ENCODE results near the gene EXOC7.
"Not testable (repeated sequence)": the region's sequence is repeated elsewhere in the genome, so short reads cannot be mapped to it uniquely, and the experiment has no call there.

The EXOC7 gene

GRCh38 chr17:76087531-76087930, 16.1 kb downstream of the EXOC7 start:
- no peak for DNase-seq (ENCODE audit: low read depth in 2 of 2)

- no peak for DNase-seq (ENCODE audit: low read depth in 2 of 2)
These were observed 17.2 kb downstream of the EXOC7 start for GRCh38 chr17:76086384-76086783.

GRCh38 chr17:76085731-76086366, 17.7 kb downstream of the EXOC7 start:
- DNase-seq (ENCODE audit: low read depth in 2 of 2): no peak

DNA sequence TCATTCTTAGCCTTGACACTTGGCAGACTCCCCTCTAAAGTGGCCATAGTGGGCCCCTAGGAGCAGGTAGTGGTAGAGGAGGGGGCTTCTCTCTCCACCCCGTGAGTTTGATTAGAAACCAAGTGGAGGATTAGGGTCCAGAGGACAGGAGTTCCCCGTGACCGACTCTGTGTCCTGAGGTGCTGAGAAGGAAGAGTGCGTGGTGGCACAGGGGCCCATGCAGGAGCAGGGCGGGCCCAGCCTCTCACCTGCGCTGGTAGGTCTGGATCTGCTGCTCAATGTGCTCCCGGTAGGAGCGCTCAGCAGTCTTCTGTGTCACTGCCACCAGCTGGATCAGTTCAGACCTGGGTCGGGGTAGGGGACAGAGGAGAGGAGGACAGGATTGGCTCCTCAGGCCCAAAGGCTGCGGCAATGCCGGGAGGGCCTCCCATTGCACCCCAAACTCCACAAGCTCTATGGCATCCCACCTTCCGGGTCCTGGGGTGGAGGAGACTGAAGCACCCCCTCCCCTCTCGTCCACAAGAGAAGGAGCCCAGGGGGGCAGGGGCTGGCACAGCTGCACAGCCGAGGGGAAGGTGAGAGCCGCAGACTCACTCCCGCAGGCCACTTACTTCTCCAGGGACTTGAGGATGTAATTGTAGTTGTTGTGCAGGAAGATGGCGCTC, 18.4 kb downstream of the EXOC7 start:
- no peak for DNase-seq (ENCODE audit: low read depth in 2 of 2)

DNA sequence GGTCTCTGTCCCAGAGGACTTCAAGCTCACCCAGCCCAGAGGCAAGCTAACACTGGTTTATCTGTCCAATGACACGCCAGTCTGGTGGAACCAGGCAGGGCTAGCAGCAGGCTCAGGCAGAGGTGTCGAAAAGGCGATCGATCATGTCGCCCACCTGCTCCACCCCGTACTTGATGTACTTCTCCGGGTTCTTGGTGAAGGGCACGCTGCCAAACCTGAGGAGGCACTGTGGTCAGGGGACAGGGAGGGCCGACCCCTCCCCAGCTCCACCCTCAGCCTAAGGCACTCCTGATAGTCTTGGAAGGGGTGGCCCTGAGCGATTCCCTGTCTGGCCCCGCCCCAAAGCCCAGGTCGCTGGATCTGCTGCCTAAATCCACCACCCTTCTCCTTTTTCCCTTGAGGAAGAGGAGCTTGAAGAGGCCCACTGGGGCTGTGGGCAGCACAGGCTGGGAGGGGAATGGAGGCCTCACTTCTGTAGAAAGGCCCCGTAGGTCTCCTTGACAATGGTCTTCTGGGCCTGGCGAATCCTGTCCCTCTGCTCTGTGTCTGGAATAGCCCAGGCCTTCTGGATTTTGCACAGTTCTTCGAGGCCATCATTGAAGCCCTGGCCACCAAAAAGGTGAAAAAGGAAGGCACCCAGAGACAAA, 19.9 kb downstream of the EXOC7 start:
- no peak for DNase-seq (ENCODE audit: low read depth in 2 of 2)

- no peak for DNase-seq (ENCODE audit: low read depth in 2 of 2)
These were observed 21.0 kb downstream of the EXOC7 start for GRCh38 chr17:76082326-76083251.

GRCh38 chr17:76081295-76082210, 22.0 kb downstream of the EXOC7 start:
- no peak for DNase-seq (ENCODE audit: low read depth in 2 of 2)

GRCh38 chr17:76080768-76081287, 22.8 kb downstream of the EXOC7 start:
- no peak for DNase-seq (ENCODE audit: low read depth in 2 of 2)

DNA sequence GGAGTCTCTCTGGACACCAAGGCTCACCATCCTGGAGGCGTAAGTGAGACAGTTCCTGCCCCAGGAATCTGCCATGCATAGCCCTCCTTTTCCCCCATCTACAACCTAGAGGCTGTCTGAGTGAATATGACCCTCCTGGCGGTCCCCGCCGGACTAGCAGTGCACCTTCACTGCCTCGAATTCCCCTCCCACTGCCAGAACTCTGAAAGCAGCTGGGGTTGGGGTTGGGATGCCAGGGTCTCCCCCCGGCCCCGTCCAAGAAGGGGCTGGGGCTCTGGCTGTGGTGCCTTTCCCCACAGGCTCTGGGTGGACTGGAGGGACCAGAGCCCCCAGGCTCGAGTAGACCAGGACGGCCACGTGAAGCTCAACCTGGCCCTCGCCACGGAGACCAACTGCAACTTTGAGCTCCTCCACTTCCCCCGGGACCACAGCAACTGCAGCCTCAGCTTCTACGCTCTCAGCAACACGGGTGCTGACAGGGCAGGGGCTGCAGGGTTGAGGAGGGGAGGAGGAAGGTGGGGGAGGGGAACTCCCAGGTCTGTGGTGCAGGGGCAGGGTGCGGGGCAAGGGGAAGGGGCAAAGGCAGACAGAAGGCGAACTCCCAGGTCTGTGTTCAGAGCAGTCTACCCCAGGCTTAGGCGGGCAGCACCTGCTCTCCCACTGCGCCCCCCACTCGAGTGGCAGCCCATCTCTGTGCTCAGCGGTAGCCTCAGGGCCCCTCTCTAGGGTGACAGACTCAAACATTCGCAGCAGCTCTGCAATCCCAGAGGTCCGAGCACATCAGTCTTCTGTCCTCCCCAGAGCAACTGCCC, 23.4 kb downstream of the EXOC7 start:
- no peak for DNase-seq (ENCODE audit: low read depth in 2 of 2)

- no peak for DNase-seq (ENCODE audit: low read depth in 2 of 2)
These were observed 24.0 kb downstream of the EXOC7 start for GRCh38 chr17:76079535-76079955.

DNA sequence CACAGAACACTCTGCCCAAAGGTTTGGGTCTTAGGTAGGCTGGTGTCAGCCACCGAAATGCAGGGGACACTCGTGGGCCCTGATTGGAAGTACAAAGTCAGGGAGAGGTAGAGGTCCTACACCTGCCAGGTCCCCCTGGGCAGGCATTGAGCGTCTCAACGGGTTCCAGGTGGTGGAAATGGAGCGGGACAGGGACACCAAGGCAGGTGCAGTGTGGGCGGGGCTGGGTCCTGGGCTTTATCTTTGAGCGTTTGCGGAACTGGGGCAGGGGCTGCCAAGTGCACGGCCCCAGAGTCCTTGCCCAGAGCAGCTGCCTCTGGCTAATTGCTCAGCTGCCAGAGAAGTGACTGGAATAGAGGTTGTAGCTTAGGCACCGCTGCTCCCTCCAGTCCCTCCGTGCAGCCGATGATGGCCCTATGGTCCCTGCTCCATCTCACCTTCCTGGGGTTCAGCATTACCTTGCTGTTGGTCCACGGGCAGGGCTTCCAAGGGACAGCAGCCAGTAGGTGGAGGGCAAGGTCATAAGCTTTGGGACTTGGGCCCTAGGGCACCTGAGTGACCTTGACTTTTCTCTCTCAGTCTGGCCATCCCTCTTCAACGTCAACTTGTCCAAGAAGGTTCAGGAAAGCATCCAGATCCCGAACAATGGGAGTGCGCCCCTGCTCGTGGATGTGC, 24.6 kb downstream of the EXOC7 start, which contains the start of gene ZACN:
ZACN (plus strand) TSS at position 323 of the 675 bp plus-strand sequence; CDS start at position 406, 83 bp downstream.
- DNase-seq (ENCODE audit: low read depth in 2 of 2): no peak

GRCh38 chr17:76078370-76078769, 25.2 kb downstream of the EXOC7 start:
- DNase-seq (ENCODE audit: low read depth in 2 of 2): not testable (repeated sequence)

DNA sequence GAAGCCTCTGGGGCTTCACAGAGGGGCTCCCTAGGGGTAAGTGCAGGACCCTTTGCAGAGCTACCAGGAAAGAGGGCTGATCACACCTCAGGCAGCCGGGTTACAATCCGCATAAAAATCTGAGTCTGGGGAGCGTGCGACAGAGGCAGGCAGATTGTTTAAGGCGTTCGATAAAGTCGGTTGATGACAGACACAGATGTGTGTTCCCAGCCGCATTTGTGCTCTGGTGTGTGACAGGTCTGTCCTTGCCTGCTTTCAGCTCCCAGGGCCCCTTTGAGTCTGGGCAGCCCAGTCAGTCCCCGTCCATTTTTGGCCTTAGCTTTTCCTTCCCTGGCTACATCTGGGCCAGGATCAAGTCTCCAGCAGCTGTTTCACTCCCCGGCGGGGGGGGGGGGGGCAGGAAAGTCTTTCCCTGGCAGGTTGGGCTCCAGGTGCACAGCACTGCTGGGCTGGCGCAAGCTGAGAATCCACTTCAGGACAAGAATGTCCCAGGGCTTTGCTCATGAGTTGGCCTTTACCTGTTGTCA, 25.9 kb downstream of the EXOC7 start:
- DNase-seq (ENCODE audit: low read depth in 2 of 2): no peak

DNA sequence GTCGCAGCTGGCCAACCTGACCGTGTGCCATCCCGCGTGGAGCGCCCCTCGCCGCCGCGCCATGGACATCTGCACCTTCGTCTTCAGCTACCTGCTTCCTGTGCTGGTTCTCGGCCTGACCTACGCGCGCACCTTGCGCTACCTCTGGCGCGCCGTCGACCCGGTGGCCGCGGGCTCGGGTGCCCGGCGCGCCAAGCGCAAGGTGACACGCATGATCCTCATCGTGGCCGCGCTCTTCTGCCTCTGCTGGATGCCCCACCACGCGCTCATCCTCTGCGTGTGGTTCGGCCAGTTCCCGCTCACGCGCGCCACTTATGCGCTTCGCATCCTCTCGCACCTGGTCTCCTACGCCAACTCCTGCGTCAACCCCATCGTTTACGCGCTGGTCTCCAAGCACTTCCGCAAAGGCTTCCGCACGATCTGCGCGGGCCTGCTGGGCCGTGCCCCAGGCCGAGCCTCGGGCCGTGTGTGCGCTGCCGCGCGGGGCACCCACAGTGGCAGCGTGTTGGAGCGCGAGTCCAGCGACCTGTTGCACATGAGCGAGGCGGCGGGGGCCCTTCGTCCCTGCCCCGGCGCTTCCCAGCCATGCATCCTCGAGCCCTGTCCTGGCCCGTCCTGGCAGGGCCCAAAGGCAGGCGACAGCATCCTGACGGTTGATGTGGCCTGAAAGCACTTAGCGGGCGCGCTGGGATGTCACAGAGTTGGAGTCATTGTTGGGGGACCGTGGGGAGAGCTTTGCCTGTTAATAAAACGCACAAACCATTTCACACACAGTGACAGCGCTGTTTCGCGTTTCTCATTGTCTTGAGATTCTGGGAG, 26.6 kb downstream of the EXOC7 start:
- DNase-seq (ENCODE audit: low read depth in 2 of 2): no peak

- no peak for DNase-seq (ENCODE audit: low read depth in 2 of 2)
These were observed 27.3 kb downstream of the EXOC7 start for GRCh38 chr17:76076146-76076764.

DNA sequence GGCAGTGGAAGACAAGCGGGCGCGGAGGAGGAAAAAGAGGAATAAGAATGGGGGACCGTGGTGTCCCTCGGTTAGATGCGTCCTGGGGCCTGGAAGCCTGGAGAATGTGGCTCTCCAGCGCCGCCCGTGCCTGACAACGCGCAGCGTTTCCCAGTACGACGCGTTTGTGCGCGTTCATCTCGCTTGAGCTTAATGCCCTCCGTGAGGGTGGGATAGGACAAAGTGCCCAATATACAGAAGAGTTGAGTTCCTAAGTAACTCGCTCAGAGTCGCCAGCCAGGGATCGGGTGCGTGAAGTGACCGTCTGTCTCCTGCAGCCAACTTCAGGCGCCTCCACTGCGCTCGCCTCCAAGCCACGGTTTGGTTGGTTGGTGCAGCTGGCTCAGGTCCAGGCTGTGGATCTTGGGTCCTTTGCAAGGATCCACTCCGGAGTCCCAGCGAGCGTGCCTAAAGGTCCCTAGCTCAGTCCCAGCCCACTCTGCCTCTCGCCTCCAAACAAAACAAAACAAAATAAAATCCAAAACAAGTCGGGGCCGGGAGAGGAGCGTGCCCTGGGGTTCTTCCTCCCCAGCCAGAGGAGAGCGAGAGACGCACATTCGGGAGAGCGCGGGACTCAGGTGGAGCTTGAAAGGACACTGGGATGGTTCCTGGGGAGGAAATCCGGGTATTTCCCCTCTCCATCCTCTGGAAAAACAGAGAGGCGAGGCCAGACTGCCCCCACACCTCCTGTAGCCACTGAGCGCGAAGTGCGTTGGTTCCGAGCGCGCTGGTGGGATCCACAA, 28.0 kb downstream of the EXOC7 start:
- no peak for DNase-seq (ENCODE audit: low read depth in 2 of 2)

All from stimulated activated CD4-positive, alpha-beta T cell treated with anti-CD3 and anti-CD28 coated beads, Interleukin-1b, Interleukin-23, amount 100 ng/mL, for 4 hours (primary cell).